Measurements from ENCODE around the gene AP5Z1.
"Not testable (repeated sequence)": the region's sequence is repeated elsewhere in the genome, so short reads cannot be mapped to it uniquely, and the experiment has no call there.

Gene AP5Z1

GRCh38 chr7:4789194-4790077, 14.0 kb downstream of the AP5Z1 start:
- no peak for DNase-seq

GRCh38 chr7:4790078-4790465, 14.6 kb downstream of the AP5Z1 start:
- no peak for DNase-seq

- no peak for DNase-seq
Observed at GRCh38 chr7:4790516-4790991, 15.1 kb downstream of the AP5Z1 start.

- DNase-seq = no peak
Observed at GRCh38 chr7:4791101-4791737, 15.8 kb downstream of the AP5Z1 start.

GRCh38 chr7:4791738-4792536, 16.5 kb downstream of the AP5Z1 start:
- peak; percentile 77 for DNase-seq

GRCh38 chr7:4792537-4793126, 17.2 kb downstream of the AP5Z1 start:
- DNase-seq = no peak

GRCh38 chr7:4793385-4793993, 18.1 kb downstream of the AP5Z1 start:
- not testable (repeated sequence) for DNase-seq

GRCh38 chr7:4794171-4794570, 18.7 kb downstream of the AP5Z1 start:
- DNase-seq = not testable (repeated sequence)

- no peak for DNase-seq
Observed at GRCh38 chr7:4794591-4795350, 19.3 kb downstream of the AP5Z1 start.

- no peak for DNase-seq
Observed at GRCh38 chr7:4796453-4796852, 21.0 kb downstream of the AP5Z1 start.

- peak; percentile 49 for DNase-seq
Observed at GRCh38 chr7:4797858-4798705, 22.7 kb downstream of the AP5Z1 start.

- DNase-seq = no peak
Observed at GRCh38 chr7:4798706-4799235, 23.3 kb downstream of the AP5Z1 start.

GRCh38 chr7:4799508-4800268, 24.3 kb downstream of the AP5Z1 start:
- no peak for DNase-seq

- DNase-seq = no peak
Observed at GRCh38 chr7:4800487-4800886, 25.1 kb downstream of the AP5Z1 start.

GRCh38 chr7:4800926-4801838, 25.8 kb downstream of the AP5Z1 start:
- no peak for DNase-seq

GRCh38 chr7:4801839-4802231, 26.4 kb downstream of the AP5Z1 start:
- no peak for DNase-seq

GRCh38 chr7:4802577-4802976, 27.2 kb downstream of the AP5Z1 start:
- DNase-seq = not testable (repeated sequence)

Data from CD4-positive, alpha-beta T cell treated with Interleukin-15 for 1 hour (primary cell).